Lung (tissue), 12 donors: Measurements from ENCODE around the gene POU3F2. TPM values are rescaled to one million over a fixed set of nuclear protein-coding genes. Genes with fewer than 3 reads are reported as not detected.

Experiments used
- ATAC-seq: fragments of 200-7000 bp; cut with Tn5 transposase; one replicate; pipeline ENCODE4 v1.9.1; 2020; ENCODE audit warnings: moderate number of reproducible peaks; ENCODE audit not compliant: insufficient read depth, low FRiP score
- DNase-seq, 3 donors: peaks; one replicate each; pipeline ENCODE4 v3.0.0-alpha.2; 2013 to 2017
- H3K27ac ChIP-seq, 2 donors: one replicate each; pipeline ENCODE4 v1.5.1; 2013; ENCODE audit warnings: mild to moderate bottlenecking in 2 of 2, moderate library complexity in 2 of 2, control low read depth in 1 of 2, inconsistent platforms in 1 of 2, low read depth in 1 of 2, low read length in 1 of 2
- H3K27me3 ChIP-seq, 3 donors: one replicate each; pipeline ENCODE4 v1.5.1; 2013; ENCODE audit warnings: low read length in 2 of 3; ENCODE audit not compliant: control insufficient read depth in 3 of 3, insufficient read depth in 3 of 3
- H3K36me3 ChIP-seq, 4 donors: one replicate each; pipeline ENCODE4 v1.5.1; 2013; ENCODE audit warnings: low read length in 4 of 4, mild to moderate bottlenecking in 1 of 4, moderate library complexity in 1 of 4; ENCODE audit not compliant: control insufficient read depth in 4 of 4, insufficient read depth in 4 of 4
- H3K4me1 ChIP-seq, 5 donors: one replicate each; pipeline ENCODE4 v1.5.1; 2013; ENCODE audit warnings: low read length in 5 of 5, mild to moderate bottlenecking in 2 of 5, moderate library complexity in 1 of 5; ENCODE audit not compliant: control insufficient read depth in 5 of 5, insufficient read depth in 5 of 5
- H3K4me3 ChIP-seq: one replicate; pipeline ENCODE4 v1.5.1; 2013; ENCODE audit warnings: mild to moderate bottlenecking, control low read depth, moderate library complexity
- H3K9ac ChIP-seq, 2 donors: one replicate each; pipeline ENCODE4 v1.5.1; 2013; ENCODE audit warnings: low read length in 2 of 2, control low read depth in 1 of 2; ENCODE audit not compliant: insufficient read depth in 1 of 2
- H3K9me3 ChIP-seq, 4 donors: one replicate each; pipeline ENCODE4 v1.5.1; 2013; ENCODE audit warnings: low read length in 3 of 4, mild to moderate bottlenecking in 1 of 4, moderate library complexity in 1 of 4; ENCODE audit not compliant: control insufficient read depth in 4 of 4, insufficient read depth in 3 of 4
- CTCF ChIP-seq: IDR thresholded peaks from 2 replicates; pipeline ENCODE4 v1.5.1; 2012; ENCODE audit warnings: mild to moderate bottlenecking; ENCODE audit errors: control extremely low read depth, extremely low read depth
- WGBS, 2 donors: extraction: QIAGEN DNeasy Blood & Tissue Kit; methylation state at CpG; one replicate each; pipeline ENCODE4 v1.1.7; 2013; 5-methylcytosine and 5-hydroxymethylcytosine counted together
- polyA plus RNA-seq, 2 donors: library from polyadenylated mRNA; stranded (reverse); fragments of 200-250 nt; gene quantifications; one replicate each; pipeline ENCODE4 v1.2.1, GENCODE V29; 2013
- total RNA-seq, 2 donors: library from RNA; depleted of rRNA in 1 of 2; stranded (reverse); fragments of >200 nt in 1 of 2; gene quantifications; one replicate each; pipeline ENCODE4 v1.2.1, GENCODE V29; 2014 to 2021
- donor health status: control.
- donor health status: control.
- donor health status: Bipolar disorder and iron deficiency.
- donor health status: healthy.
- donor health status: DM: yes; HTN: yes; CAD: no.

The POU3F2 gene
- total and polyA plus RNA-seq, 4 donors: 0.11 TPM; not detected in 3

DNA sequence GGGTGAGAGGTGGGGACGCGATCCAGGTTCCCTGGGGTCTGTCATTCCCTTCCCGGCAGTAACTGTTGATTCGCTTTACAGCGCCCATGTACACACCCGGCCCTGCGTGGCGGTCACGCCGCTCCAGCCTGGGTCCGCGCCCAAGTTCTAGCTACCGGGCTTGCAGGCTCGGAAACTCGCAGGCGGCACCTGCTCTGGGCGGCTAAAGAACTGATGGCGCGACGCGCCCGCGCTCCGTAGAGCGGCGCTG, 1.4 kb upstream of the POU3F2 start:
- DNase-seq: no peak
- H3K36me3 ChIP-seq: no peaks in the 10 kb centered on the region
- peaks cover 3 to 84% (median 80%) of the 10 kb centered on the region in 3 donors for H3K27me3 ChIP-seq
- H3K9me3 ChIP-seq: peaks cover 0 to 10% (median 0%) of the 10 kb centered on the region in 4 donors
- no peak for TF ChIP-seq CTCF
- peaks cover 0 to 36% (median 15%) of the 10 kb centered on the region in 5 donors for H3K4me1 ChIP-seq
- H3K27ac ChIP-seq: no peak overlapping the region
- 1% methylated on average over 26 of the region's 26 CpGs for WGBS, 2 donors
- H3K4me3 ChIP-seq: peak overlapping the region; percentile 2
- ATAC-seq: no peak
- no peak overlapping the region for H3K9ac ChIP-seq

DNA sequence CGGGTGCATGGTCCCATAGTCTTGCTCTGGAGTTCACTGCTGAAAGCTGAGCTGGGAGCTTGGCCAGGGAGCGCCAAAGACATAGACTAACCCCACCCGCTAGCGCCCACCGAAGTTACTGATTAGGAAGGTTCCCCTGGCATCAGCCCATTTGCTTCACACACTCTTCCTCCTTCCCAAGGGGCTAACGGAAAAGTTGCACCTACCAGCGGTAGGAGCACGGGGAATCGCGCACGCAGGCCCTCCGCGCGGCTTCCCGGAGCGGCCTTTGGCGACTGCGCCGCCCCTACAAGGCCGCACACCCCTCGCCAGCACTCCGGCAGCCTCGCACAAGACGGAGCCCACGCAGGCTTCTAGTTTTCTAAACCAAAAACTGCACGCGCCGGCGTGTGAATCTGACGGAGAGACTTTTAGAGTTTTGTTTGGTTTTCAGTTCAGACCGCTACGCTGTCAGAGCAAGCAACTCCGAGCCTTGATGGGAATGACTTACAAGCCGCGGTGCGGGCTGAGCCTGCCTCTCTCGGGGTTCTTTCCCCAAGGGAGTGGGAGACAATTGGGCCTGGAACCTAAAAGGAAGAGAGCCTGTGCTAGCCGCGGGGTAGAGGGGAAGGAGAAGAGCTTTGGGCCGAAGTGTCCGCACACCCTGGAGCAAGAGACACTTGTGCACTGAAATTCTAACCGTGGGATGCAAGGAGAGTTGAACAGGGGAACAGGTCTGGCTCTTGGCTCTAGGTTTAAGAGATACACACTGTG, 891 bp upstream of the POU3F2 start:
- ATAC-seq: no peak
- H3K4me1 ChIP-seq: peaks cover 0 to 36% (median 15%) of the 10 kb centered on the region in 5 donors
- H3K27ac ChIP-seq: no peak overlapping the region
- 1% methylated on average over 42 of the region's 42 CpGs for WGBS, 2 donors
- peaks cover 3 to 84% (median 80%) of the 10 kb centered on the region in 3 donors for H3K27me3 ChIP-seq
- DNase-seq: no peak
- peaks cover 0 to 10% (median 0%) of the 10 kb centered on the region in 4 donors for H3K9me3 ChIP-seq
- H3K9ac ChIP-seq: no peak overlapping the region
- peak overlapping the region; percentile 2 for H3K4me3 ChIP-seq
- TF ChIP-seq CTCF: no peak
- H3K36me3 ChIP-seq: no peaks in the 10 kb centered on the region

DNA sequence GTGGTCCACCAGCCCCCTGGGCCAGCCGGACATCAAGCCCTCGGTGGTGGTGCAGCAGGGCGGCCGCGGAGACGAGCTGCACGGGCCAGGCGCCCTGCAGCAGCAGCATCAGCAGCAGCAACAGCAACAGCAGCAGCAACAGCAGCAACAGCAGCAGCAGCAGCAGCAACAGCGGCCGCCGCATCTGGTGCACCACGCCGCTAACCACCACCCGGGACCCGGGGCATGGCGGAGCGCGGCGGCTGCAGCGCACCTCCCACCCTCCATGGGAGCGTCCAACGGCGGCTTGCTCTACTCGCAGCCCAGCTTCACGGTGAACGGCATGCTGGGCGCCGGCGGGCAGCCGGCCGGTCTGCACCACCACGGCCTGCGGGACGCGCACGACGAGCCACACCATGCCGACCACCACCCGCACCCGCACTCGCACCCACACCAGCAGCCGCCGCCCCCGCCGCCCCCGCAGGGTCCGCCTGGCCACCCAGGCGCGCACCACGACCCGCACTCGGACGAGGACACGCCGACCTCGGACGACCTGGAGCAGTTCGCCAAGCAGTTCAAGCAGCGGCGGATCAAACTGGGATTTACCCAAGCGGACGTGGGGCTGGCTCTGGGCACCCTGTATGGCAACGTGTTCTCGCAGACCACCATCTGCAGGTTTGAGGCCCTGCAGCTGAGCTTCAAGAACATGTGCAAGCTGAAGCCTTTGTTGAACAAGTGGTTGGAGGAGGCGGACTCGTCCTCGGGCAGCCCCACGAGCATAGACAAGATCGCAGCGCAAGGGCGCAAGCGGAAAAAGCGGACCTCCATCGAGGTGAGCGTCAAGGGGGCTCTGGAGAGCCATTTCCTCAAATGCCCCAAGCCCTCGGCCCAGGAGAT, 1.0 kb downstream of the POU3F2 start:
- TF ChIP-seq CTCF: no peak
- ATAC-seq (no peak), DNase-seq (no peak)
- Histone ChIP-seq H3K27ac (no peak overlapping the region), H3K4me3 (no peak overlapping the region), H3K9me3 (peaks cover 0 to 10% (median 0%) of the 10 kb centered on the region in 4 donors), H3K36me3 (no peaks in the 10 kb centered on the region), H3K27me3 (peaks cover 7 to 85% (median 80%) of the 10 kb centered on the region in 3 donors), H3K9ac (no peak overlapping the region), H3K4me1 (peaks cover 0 to 36% (median 15%) of the 10 kb centered on the region in 5 donors)
- WGBS, 2 donors: 2 to 3% methylated on average over 60 to 76 of the region's 76 CpGs
